Measurements from ENCODE around the gene SLX9.

DNA sequence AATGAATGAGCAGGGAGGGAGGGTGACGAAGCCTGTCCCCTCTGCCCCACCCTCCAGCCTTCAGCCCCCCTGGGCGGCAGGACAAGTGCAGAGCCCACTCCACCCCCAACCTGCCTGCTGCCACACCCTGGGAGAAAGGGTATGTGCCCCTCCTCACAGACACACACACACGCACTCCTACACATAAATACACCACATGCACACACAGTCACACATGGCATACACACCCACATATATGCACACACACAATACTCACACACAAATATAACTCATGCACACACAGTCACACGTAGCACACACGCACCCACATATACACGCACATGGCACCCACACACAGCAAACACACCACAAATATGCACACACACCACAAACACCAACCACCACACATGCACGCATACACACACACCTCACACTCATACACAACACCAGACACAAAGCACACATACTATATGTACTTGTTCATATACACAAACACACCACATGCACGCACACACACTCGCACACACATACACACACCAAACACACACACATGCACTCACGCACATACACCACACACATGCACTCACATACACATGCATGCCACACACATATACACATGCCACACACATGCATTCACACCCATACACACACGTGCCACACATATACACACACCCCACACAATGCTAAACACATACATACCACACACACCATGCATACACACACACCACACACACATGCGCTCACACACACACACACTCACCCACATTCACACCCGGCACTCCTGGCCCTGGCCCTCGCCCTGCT lies 35.5 kb upstream of the SLX9 start:
- TF ChIP-seq, protein P1, sequence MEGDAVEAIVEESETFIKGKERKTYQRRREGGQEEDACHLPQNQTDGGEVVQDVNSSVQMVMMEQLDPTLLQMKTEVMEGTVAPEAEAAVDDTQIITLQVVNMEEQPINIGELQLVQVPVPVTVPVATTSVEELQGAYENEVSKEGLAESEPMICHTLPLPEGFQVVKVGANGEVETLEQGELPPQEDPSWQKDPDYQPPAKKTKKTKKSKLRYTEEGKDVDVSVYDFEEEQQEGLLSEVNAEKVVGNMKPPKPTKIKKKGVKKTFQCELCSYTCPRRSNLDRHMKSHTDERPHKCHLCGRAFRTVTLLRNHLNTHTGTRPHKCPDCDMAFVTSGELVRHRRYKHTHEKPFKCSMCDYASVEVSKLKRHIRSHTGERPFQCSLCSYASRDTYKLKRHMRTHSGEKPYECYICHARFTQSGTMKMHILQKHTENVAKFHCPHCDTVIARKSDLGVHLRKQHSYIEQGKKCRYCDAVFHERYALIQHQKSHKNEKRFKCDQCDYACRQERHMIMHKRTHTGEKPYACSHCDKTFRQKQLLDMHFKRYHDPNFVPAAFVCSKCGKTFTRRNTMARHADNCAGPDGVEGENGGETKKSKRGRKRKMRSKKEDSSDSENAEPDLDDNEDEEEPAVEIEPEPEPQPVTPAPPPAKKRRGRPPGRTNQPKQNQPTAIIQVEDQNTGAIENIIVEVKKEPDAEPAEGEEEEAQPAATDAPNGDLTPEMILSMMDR (IDR thresholded peaks at IDR 0.05) = no peak
- TF ChIP-seq POLR2AphosphoS5 (IDR thresholded peaks at IDR 0.05) (no peak), POLR2A (IDR thresholded peaks at IDR 0.05) (no peak), EP300 (IDR thresholded peaks at IDR 0.05; ENCODE audit: low read depth) (no peak)

Measured in transverse colon (tissue), 4 donors.